Stomach (tissue), 9 donors: ENCODE data around the gene USP6. TPM values are rescaled to one million over a fixed set of nuclear protein-coding genes. Genes with fewer than 3 reads are reported as not detected.
A peak's percentile ranks its signal among the peaks of the same experiment; 100 is the strongest.
"Not testable (repeated sequence)": the region's sequence is repeated elsewhere in the genome, so short reads cannot be mapped to it uniquely, and the experiment has no call there.

Source experiments
- DNase-seq, 2 donors: peaks; one replicate each; pipeline versions ENCODE4 v3.0.0 to v3.0.0-alpha.2; 2013 to 2019
- H3K27ac ChIP-seq, 5 donors: fragments of 200-600 bp in 4 of 5; sonication (generic) in 4 of 5; one replicate each; pipeline ENCODE4 v1.5.1; 2013 to 2019; ENCODE audit warnings: mild to moderate bottlenecking in 1 of 5, moderate library complexity in 1 of 5
- H3K27me3 ChIP-seq, 3 donors: fragments of 200-600 bp; sonication (generic); one replicate each; pipeline ENCODE4 v1.5.1; 2017 to 2019; ENCODE audit warnings: mixed run types in 1 of 3
- H3K36me3 ChIP-seq, 4 donors: fragments of 200-600 bp; sonication (generic); 1 replicate in 3 of 4; 2 replicates in 1 of 4; pipeline ENCODE4 v1.5.1; 2016 to 2019
- H3K4me1 ChIP-seq, 4 donors: fragments of 200-600 bp; sonication (generic); one replicate each; pipeline ENCODE4 v1.5.1; 2016 to 2019
- H3K4me3 ChIP-seq, 4 donors: fragments of 200-600 bp; sonication (generic) in 3 of 4; one replicate each; pipeline ENCODE4 v1.5.1; 2016 to 2019; ENCODE audit warnings: mild to moderate bottlenecking in 1 of 4
- H3K9me3 ChIP-seq, 4 donors: fragments of 200-600 bp; sonication (generic); one replicate each; pipeline ENCODE4 v1.5.1; 2016 to 2019
- EP300 ChIP-seq: sonication (generic); formaldehyde crosslinking; IDR thresholded peaks from one replicate; pipeline ENCODE4 v1.6.1; 2017; ENCODE audit warnings: antibody characterized with exemption
- POLR2A ChIP-seq, 4 donors: fragments of 450-650 bp; IDR thresholded peaks; one replicate each; pipeline ENCODE4 v1.6.1; 2016; ENCODE audit warnings: antibody characterized with exemption in 4 of 4, control low read depth in 2 of 4, mild to moderate bottlenecking in 1 of 4, moderate library complexity in 1 of 4
- POLR2AphosphoS5 ChIP-seq, 3 donors: sonication (generic); formaldehyde crosslinking; IDR thresholded peaks; one replicate each; pipeline ENCODE4 v1.6.1; 2016; ENCODE audit warnings: antibody characterized with exemption in 3 of 3
- WGBS, 5 donors: extraction: QIAGEN DNeasy Blood & Tissue Kit in 3 of 5; methylation state at CpG; one replicate each; pipeline versions ENCODE4 v1.1.5 to v1.1.7; 2013 to 2018; 5-methylcytosine and 5-hydroxymethylcytosine counted together
- intact Hi-C: fragments of 100-400 bp; cut with DNase I; formaldehyde crosslinking; loops from one replicate; pipeline ENCODE4 v1.15.1; 2023; ENCODE audit warnings: low total_unique reads
- polyA plus RNA-seq, 3 donors: library from polyadenylated mRNA; stranded (reverse); fragments of 200-250 nt; gene quantifications; one replicate each; pipeline ENCODE4 v1.2.3, GENCODE V29; 2013
- total RNA-seq, 5 donors: library from RNA; depleted of rRNA; stranded (reverse); fragments of >200 nt; gene quantifications; one replicate each; pipeline versions ENCODE4 v1.1.0 to v1.2.3, GENCODE V29; 2014 to 2016
- TF ChIP-seq, protein P1 (sequence below), 7 experiments: fragments of 450-650 bp in 4 of 7; fragments of 200-600 bp in 3 of 7; sonication (generic) in 3 of 7; IDR thresholded peaks; one replicate each; pipeline ENCODE4 v1.5.1; 2016 to 2019; ENCODE audit warnings: antibody characterized with exemption in 7 of 7, control low read depth in 2 of 7, mild to moderate bottlenecking in 1 of 7
- donor health status: healthy with polysubstance abuse.
- donor health status: Bipolar disorder and iron deficiency.
- donor health status: healthy.

Gene USP6
- total and polyA plus RNA-seq, 8 donors: 0.05 to 0.45 (median 0.18) TPM; not detected in 5

DNA sequence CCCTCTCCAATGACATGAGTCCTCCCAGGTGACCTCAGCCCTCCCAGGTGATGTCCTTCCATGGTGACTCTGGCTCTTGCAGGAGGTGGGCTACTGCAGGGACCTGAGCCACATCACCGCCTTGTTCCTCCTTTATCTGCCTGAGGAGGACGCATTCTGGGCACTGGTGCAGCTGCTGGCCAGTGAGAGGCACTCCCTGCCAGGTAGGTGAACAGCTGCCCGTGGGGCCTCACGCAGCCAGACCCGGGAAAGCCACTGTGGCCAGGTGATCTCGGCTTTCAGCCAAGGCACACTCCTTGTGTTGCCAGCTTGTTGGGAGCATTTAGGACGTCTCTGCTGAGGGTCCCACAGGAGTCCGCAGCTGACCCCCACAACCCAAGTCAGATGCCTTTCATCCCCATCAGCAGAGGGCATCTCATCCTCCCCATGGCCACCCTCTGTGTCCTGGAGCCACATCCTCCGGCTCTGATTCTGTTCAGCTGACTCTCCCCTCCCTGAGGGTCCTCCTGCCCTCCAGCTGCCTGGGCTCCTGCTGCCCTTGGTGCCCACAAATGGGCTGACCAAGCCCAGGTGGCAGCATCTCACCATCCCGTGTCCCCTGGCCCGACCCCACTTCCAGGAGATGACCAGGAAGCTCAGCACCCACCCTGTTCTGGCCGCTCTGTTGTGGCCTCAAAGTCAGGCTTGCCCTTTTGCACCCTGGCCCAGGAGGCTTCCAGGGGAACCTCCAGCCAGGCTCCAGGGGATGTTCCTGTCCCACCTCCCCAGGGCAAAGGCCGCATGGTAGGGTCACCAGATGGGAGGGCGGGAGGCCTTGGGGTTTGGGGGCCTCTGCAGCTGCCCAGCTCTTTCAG is 20.1 kb downstream of the USP6 start:
- WGBS, 5 donors: 71 to 89% (median 84%) methylated on average over 13 to 14 of the region's 14 CpGs
- Histone ChIP-seq H3K4me1 (no peaks in the 10 kb centered on the region), H3K4me3 (no peak overlapping the region), H3K27me3 (peaks cover 0 to 13% (median 0%) of the 10 kb centered on the region in 3 donors), H3K27ac (no peak overlapping the region), H3K9me3 (no peaks in the 10 kb centered on the region), H3K36me3 (no peaks in the 10 kb centered on the region)
- intact Hi-C loops: no loop called here
- TF ChIP-seq POLR2A (IDR thresholded peaks at IDR 0.05): no peak
- no peak for TF ChIP-seq EP300
- TF ChIP-seq, protein P1, sequence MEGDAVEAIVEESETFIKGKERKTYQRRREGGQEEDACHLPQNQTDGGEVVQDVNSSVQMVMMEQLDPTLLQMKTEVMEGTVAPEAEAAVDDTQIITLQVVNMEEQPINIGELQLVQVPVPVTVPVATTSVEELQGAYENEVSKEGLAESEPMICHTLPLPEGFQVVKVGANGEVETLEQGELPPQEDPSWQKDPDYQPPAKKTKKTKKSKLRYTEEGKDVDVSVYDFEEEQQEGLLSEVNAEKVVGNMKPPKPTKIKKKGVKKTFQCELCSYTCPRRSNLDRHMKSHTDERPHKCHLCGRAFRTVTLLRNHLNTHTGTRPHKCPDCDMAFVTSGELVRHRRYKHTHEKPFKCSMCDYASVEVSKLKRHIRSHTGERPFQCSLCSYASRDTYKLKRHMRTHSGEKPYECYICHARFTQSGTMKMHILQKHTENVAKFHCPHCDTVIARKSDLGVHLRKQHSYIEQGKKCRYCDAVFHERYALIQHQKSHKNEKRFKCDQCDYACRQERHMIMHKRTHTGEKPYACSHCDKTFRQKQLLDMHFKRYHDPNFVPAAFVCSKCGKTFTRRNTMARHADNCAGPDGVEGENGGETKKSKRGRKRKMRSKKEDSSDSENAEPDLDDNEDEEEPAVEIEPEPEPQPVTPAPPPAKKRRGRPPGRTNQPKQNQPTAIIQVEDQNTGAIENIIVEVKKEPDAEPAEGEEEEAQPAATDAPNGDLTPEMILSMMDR (IDR thresholded peaks at IDR 0.05): no peak
- TF ChIP-seq POLR2AphosphoS5 (IDR thresholded peaks at IDR 0.05): no peak
- DNase-seq: peak in 1 of 2 donors; percentile 17

DNA sequence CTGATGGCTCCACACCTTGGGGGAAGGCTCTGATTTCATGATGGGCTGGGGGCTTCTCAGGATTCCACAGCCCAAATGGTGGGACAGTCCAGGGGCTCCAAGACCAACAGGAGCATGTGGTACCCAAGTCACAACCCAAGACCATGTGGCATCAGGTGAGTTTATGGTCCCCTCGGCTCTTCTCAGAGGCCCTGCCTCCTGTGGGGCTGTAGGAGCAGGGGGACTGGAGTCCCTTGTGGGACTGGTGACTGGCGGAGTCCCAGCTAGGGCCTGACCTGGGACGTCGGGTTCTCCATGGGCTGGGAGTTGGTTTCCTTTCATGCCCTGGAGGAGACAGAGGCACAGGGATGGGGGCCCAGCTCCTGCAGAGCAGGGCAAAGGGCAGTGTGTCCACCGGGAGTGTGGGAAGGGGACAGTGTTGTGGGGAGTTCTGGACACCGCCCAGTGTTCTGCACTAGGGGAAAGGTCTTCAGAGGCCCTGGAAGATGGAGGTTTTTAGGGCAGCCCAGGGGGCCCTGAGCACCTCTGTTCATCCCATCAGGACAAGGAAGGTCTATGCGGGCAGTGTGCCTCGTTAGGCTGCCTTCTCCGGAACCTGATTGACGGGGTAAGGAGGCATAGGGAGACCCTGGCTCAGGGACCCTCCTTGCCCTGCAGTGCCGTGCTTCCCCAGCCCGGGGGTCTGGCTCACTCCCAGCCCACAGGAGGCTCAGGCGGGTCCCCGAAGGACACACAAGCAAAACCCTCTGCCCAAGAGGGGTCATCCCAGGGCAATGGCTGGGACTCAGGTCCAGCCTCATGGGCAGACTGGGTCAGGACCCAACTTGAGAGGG is 21.0 kb downstream of the USP6 start:
- 81 to 88% (median 83%) methylated on average over 9 to 14 of the region's 14 CpGs for WGBS, 5 donors
- H3K27me3 ChIP-seq, H3K36me3 ChIP-seq, H3K9me3 ChIP-seq, H3K4me3 ChIP-seq, H3K4me1 ChIP-seq, intact Hi-C loops, H3K27ac ChIP-seq, DNase-seq: not testable (repeated sequence)

DNA sequence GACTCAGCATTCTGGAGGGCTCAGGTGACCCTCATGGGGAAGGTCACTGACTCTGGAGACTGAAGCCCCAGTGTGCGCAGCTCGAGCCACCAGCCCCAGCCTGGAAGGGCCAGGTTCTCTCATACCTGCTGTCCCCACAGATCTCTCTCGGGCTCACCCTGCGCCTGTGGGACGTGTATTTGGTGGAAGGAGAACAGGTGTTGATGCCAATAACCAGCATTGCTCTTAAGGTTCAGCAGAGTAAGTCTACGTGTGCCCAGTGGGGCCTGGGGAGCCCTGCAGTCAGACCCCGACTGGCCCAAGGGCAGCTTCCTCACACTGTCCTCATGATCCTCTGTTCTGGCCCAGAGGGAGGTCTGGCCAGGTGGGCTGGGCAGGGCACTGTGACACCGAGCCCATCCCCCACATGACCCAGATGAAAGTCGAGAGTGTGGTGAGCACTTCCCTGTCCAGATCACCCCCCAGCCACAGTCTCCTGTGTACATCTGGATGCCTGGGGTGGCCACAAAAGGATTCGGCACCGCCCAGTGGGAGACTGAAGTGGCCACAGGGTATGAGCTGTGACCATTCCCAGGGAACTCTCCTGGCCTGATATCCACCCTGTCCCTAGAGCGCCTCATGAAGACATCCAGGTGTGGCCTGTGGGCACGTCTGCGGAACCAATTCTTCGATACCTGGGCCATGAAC is 21.8 kb downstream of the USP6 start:
- DNase-seq, H3K4me3 ChIP-seq, H3K36me3 ChIP-seq, H3K27ac ChIP-seq, H3K4me1 ChIP-seq, H3K9me3 ChIP-seq, intact Hi-C loops, H3K27me3 ChIP-seq: not testable (repeated sequence)
- 86 to 91% (median 88%) methylated on average over 10 to 15 of the region's 15 CpGs for WGBS, 5 donors

DNA sequence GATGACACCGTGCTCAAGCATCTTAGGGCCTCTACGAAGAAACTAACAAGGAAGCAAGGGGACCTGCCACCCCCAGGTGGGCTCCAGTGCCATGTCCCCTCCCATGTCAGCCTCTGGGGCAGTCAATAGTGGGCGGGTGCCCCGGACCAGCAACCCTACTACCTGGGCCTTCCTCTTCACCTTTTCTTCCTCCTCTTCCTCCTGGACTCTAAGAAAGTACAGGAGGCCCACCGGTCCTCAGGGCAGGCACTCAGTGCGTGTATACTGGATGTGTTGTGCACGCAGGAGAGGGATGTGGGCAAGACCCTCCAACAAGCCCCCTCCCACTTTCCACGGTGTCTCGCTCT is 22.3 kb downstream of the USP6 start:
- H3K9me3 ChIP-seq, H3K4me1 ChIP-seq, intact Hi-C loops, H3K36me3 ChIP-seq, H3K27ac ChIP-seq, H3K27me3 ChIP-seq, H3K4me3 ChIP-seq, DNase-seq: not testable (repeated sequence)
- 91 to 94% (median 93%) methylated on average over 9 of the region's 9 CpGs for WGBS, 5 donors

DNA sequence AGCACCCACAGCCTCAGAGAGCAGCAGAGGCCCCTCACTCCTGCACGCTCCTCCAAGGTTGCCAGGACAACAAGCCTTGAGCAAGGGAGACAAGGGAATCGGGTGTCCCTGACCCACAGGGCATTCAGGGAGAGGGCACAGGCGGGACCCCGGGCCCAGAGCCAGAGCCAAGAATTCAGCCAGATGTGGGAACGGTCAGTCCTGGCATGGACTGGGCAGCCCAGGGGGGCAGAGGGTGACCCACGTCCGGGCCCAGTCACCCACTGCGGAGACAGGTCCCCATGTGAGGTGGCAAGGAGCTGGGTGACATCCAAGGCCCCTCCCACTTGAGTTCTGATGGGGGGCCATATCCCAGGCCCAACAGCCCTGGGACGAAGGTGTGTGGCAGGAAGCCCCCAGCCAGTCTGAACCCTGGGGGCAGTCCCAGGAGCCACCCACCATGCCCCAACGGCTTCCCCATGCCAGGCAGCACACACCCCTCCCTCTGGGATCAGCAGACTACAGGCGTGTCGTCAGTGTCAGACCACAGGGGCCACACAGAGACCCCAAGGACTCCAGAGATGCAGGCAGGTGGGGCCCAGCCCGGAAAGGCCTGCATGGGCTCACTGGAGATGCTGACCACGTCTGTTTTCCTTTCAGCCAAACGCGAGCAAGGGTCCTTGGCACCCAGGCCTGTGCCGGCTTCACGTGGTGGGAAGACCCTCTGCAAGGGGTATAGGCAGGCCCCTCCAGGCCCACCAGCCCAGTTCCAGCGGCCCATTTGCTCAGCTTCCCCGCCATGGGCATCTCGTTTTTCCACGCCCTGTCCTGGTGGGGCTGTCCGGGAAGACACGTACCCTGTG is 23.0 kb downstream of the USP6 start:
- Histone ChIP-seq H3K27me3 (no peaks in the 10 kb centered on the region), H3K9me3 (no peaks in the 10 kb centered on the region), H3K36me3 (no peaks in the 10 kb centered on the region), H3K4me3 (no peak overlapping the region), H3K27ac (no peak overlapping the region), H3K4me1 (no peaks in the 10 kb centered on the region)
- no peak for DNase-seq
- WGBS, 5 donors: 85 to 93% (median 89%) methylated on average over 12 to 24 of the region's 24 CpGs
- intact Hi-C loops: no loop called here
- TF ChIP-seq POLR2A (IDR thresholded peaks at IDR 0.05) (no peak), POLR2AphosphoS5 (IDR thresholded peaks at IDR 0.05) (no peak), EP300 (no peak)

DNA sequence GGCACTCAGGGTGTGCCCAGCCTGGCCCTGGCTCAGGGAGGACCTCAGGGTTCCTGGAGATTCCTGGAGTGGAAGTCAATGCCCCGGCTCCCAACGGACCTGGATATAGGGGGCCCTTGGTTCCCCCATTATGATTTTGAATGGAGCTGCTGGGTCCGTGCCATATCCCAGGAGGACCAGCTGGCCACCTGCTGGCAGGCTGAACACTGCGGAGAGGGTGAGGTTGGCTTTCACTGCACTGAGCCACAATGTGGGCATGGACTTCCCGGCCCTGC is 23.6 kb downstream of the USP6 start:
- no peak for DNase-seq
- Histone ChIP-seq H3K27ac (no peak overlapping the region), H3K27me3 (no peaks in the 10 kb centered on the region), H3K9me3 (no peaks in the 10 kb centered on the region), H3K4me3 (no peak overlapping the region), H3K4me1 (no peaks in the 10 kb centered on the region), H3K36me3 (no peaks in the 10 kb centered on the region)
- 87 to 91% (median 90%) methylated on average over 4 to 5 of the region's 5 CpGs; no CpG with 5 or more reads in 1 of the 5 donors for WGBS, 5 donors
- intact Hi-C loops: no loop called here
- no peak for TF ChIP-seq POLR2AphosphoS5 (IDR thresholded peaks at IDR 0.05)
- TF ChIP-seq, protein P1 (IDR thresholded peaks at IDR 0.05): no peak
- TF ChIP-seq POLR2A (IDR thresholded peaks at IDR 0.05): no peak
- no peak for TF ChIP-seq EP300

GRCh38 chr17:5142877-5143276 is 27.0 kb downstream of the USP6 start:
- H3K27ac ChIP-seq, H3K9me3 ChIP-seq, DNase-seq, intact Hi-C loops, H3K4me3 ChIP-seq, H3K36me3 ChIP-seq, H3K4me1 ChIP-seq, H3K27me3 ChIP-seq: not testable (repeated sequence)
- WGBS, 5 donors: 83 to 90% (median 87%) methylated on average over 5 to 15 of the region's 18 CpGs

- H3K27ac ChIP-seq, H3K4me3 ChIP-seq, intact Hi-C loops, H3K9me3 ChIP-seq, H3K4me1 ChIP-seq, H3K36me3 ChIP-seq, DNase-seq: not testable (repeated sequence)
- H3K27me3 ChIP-seq: peaks cover 0 to 17% (median 0%) of the 10 kb centered on the region in 3 donors
- WGBS, 5 donors: 85 to 97% (median 87%) methylated on average over 1 of the region's 1 CpG
Observed at GRCh38 chr17:5146122-5146521, 30.3 kb downstream of the USP6 start.
